ENCODE results near the gene GET3. TPM values are rescaled to one million over a fixed set of nuclear protein-coding genes. Genes with fewer than 3 reads are reported as not detected.

Gene GET3
- total and polyA plus RNA-seq, 2 of the 13 experiments (the other 11 are each of a cell fraction or from before 2014, with no cell fraction given): 57.7 to 59.4 TPM

- no peak for TF ChIP-seq THRA (CRISPR knock-in tag; IDR thresholded peaks at IDR 0.05; ENCODE audit: borderline replicate concordance)
- TF ChIP-seq TGIF2 (CRISPR knock-in tag; IDR thresholded peaks at IDR 0.05): no peak
- TF ChIP-seq NFYB (CRISPR knock-in tag; IDR thresholded peaks at IDR 0.05): no peak
- TF ChIP-seq YY1 (IDR thresholded peaks at IDR 0.05; ENCODE audit: insufficient read depth, insufficient replicate concordance, low read depth, low read length): peak; percentile 40
- TF ChIP-seq GABPB1 (CRISPR knock-in tag; IDR thresholded peaks at IDR 0.05): peak; percentile 83; the same call in 1 of the 2 replicates
- TF ChIP-seq SALL1 (CRISPR knock-in tag; IDR thresholded peaks at IDR 0.05): no peak
- no peak for TF ChIP-seq TAF15 (IDR thresholded peaks at IDR 0.05; ENCODE audit: low read depth, low read length, poor library complexity, severe bottlenecking)
- TF ChIP-seq ZNF709 (CRISPR knock-in tag; IDR thresholded peaks at IDR 0.05): no peak
- peak; percentile 78 for TF ChIP-seq THAP7 (CRISPR knock-in tag; IDR thresholded peaks at IDR 0.05)
- TF ChIP-seq ZBTB38 (CRISPR knock-in tag; IDR thresholded peaks at IDR 0.05): no peak
- no peak for TF ChIP-seq ZNF138 (CRISPR knock-in tag; IDR thresholded peaks at IDR 0.05; ENCODE audit: low read depth)
- no peak for TF ChIP-seq ZBTB1 (CRISPR knock-in tag; IDR thresholded peaks at IDR 0.05; ENCODE audit: borderline replicate concordance)
- TF ChIP-seq EZH2 (conservative IDR thresholded peaks at IDR 0.05; ENCODE audit: low read depth, low read length): no peak
- TF ChIP-seq TAF1 (CRISPR knock-in tag; IDR thresholded peaks at IDR 0.05): peak; percentile 27; the same call in 1 of the 2 replicates
- TF ChIP-seq ZNF558 (CRISPR knock-in tag; IDR thresholded peaks at IDR 0.05; ENCODE audit: borderline replicate concordance): no peak
- no peak for TF ChIP-seq IKZF4 (CRISPR knock-in tag; IDR thresholded peaks at IDR 0.05; ENCODE audit: borderline replicate concordance, low read depth, not compliant biosample characterization)
- TF ChIP-seq ZHX2 (IDR thresholded peaks at IDR 0.05; ENCODE audit: low read depth): no peak
- TF ChIP-seq ZHX2 (CRISPR knock-in tag; IDR thresholded peaks at IDR 0.05; ENCODE audit: borderline replicate concordance): no peak
- TF ChIP-seq NR0B2 (CRISPR knock-in tag; IDR thresholded peaks at IDR 0.05): 0 out of 2 replicates have a peak, but pooled peaks have one; percentile 32
- no peak for TF ChIP-seq NR2F2 (IDR thresholded peaks at IDR 0.05; ENCODE audit: borderline replicate concordance, low read depth)
These were observed 41.0 kb downstream of the GET3 start (continued) for GRCh38 chr19:12778017-12778904.

Data from HepG2 (cell line).